Epidermal melanocyte (primary cell): ENCODE measurements around the gene ABLIM2.

Experiments used
- DNase-seq: peaks from one replicate; pipeline ENCODE4 v3.0.0; 2011; ENCODE audit warnings: low spot score; ENCODE audit not compliant: insufficient read length

Gene ABLIM2

GRCh38 chr4:8105306-8106100 is 53.1 kb downstream of the ABLIM2 start:
- DNase-seq: no peak

GRCh38 chr4:8104491-8105305 is 53.9 kb downstream of the ABLIM2 start:
- DNase-seq: no peak

DNA sequence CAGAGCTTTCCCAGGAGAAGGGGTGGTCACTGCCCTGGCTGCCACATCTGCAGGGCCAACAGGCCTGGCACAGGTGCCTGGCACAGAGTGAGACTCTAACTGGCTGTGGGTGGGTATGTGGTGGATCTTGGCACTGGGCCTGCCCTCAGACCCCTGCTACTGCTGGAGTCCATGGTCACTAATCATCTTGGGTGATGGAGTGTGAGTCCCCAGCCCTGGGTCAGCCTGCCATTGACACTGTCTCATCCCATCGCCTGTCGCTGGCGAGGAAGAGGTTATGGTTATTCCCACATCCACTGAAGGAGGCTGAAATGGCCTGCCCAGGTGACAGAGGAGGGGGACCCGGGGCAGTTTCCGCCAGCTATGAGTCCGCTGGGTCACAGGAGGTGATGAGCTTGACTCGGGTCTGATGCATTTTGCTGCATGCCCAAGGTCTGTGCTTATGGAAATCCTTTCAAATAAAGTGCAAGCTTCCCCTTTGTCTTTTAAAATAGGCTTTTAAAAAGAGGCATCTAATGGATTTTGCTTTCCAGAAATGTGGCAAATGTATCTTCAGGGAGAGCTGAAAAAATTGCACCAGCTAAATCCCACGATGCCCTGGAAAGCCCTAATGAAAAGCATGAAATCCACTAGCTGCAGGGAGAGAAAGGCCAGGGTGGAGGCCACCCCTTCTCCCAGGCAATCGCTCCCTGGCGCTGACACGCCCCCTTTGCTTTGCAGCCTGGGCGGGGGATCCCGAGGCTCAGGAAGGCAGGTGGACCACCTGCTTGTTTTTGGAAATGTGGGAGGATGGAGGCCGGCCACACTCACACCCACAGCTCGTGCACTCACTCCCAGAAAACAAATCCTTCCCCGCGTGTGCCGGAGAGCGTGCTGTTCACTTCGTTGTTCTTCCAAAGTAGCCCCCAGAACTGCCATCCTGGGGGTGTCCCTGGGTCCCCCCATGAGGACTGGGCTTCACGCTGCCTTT is 54.9 kb downstream of the ABLIM2 start:
- no peak for DNase-seq

DNA sequence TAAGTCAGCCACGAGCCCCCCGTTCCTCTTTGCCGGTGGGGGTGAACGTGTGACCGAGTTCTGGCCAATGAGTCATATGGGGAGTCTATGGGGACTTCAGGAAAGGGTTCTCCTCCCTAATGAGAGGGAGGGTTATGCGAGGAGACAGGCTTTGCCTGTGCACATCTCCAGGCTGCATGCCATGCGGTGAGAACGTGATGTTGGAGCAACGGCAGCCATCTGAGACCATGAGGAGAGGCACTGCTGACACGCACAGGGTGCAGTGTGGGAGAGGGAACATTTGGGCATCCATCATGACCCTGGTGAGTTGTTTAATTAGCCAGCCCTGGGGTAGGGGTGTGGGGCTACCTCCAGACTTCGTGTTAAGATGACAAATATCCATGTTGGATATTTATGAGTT is 55.8 kb downstream of the ABLIM2 start:
- no peak for DNase-seq

DNA sequence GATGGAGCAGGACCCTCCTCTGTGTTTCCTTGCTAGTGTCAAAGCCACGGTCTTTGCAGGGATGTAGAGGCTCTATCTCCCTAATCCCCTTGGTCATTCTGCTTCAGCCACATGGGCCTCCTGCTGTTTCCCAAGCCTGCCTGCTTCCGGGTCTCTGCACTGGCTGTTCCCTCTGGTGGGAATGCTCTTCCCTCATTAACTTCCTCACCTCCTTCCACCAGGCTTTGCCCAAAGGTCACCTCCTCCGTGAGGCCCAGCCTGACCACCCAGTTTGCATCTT is 56.6 kb downstream of the ABLIM2 start:
- DNase-seq: no peak

- DNase-seq: no peak
Measured at GRCh38 chr4:8101213-8102075, 57.2 kb downstream of the ABLIM2 start.

GRCh38 chr4:8099981-8100464 is 58.6 kb downstream of the ABLIM2 start:
- no peak for DNase-seq

DNA sequence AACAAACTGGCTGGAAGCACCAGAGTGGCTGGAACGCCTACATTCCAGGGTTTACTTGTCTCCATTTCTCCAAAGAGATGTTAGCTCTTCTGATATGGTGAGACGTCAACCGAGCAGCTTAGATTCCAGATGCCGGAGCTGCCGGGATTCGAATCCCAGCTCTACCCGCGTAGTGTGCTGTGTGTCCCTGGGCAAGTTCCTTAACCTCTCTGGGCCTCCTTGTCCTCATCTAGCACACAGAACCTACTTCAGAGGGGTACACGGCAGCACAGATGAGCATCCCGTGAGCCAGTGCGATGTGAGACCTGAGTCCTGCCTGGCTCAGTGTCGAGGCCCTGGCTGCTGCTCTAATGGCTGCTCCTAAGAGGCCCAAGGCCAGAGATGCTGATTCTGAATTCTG is 60.1 kb downstream of the ABLIM2 start:
- DNase-seq: no peak

DNA sequence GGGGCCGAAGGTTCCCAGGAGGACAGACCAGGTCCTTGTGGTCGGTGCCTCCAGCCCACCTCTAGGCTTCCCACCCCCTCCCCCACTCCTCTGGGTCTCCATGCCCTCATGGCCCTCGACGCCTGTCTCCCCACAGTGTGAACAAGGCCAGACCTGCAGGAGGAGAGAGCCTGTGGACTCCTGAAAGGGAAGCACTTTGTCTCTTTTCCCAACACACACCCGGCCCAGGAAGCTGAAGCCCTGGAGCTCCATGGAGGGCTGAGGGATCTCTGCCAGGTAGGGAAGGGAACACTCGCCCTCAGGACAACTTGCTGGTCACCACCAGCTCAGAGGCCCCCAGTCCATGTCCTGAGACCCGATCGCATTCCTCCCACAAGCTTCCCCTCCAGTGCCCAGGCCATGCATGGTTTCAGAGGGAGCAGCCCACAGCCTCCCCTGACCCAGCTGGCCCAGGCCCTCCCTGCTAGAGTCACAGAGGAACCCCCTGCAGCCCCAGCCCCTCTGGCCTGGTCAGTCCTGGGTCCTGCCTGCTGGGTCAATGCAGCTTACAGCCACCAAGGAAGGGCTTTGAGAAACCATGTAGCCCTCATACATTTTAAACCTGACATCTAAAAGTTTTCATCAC is 60.8 kb downstream of the ABLIM2 start:
- no peak for DNase-seq

DNA sequence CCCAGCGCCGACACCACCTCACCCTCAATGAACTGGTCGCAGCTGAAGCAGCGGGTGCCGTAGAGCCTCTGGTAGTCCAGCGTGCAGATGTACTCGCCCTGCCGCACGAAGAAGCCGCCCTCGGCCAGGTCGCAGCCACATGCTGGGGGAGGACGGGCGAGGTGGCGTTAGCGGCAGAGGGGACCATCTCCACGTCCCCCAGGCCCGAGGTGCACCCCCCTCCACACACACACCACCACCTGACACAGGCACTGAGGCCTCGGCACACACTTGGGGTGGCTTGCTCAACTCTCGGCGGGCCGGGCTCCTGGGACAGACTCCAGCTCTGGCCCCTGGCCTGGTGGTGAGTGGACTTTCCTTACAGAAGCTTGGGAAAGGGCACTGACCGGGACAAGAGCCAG is 61.5 kb downstream of the ABLIM2 start:
- no peak for DNase-seq

DNA sequence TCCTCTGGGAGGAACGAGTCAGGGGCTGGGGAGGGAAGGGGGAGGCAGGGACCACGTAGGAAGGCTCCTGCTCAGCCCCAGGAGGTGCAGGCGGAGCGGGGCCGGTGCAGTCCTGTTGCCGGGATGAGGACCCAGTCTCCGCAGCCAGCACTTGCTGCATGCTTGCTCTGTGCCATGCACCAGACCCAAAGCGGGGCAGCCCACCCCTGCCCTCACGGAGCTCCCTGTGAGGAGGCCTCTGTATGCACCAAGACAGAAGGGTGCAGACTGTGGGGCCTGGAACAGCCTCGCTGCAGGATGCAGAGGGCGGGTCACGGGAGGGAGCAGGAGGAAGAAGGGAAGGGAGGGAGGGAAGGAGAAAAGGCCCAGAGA is 61.9 kb downstream of the ABLIM2 start:
- no peak for DNase-seq

DNA sequence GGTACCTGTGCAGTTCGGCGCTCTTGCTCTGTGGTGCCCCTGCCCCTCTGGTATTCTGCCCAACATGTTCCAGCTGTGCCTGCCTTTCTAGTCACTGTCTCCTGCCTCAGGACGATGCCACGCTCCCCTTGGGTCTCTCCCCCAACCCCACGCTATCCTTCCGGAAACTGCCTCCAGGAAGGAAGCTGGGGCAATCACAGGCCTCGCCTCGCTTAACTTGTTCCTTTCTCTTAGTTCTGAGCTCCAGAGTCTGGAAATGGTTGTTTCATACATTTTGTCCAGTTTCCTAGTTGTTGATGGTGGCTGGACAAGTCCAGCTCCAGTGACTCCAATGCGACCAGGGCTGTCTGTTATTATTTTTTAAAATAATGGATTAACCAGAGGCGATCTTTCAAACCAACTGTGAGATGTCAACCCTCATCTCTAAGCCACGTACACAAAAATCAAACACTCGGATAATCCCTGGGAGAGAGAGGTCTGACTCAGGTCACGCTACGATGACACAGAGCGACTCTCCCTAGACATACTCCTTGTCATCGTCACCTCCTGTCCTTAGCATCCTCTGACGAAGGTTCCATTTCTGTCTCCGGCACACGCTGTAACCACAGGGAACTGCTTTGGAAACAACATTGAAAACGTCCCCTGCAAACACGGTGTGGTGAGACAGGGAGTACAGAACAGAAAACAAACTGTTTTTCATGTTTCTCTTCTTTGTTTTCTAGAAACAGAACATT is 62.5 kb downstream of the ABLIM2 start:
- DNase-seq: no peak

GRCh38 chr4:8093587-8094274 is 64.9 kb downstream of the ABLIM2 start:
- DNase-seq: no peak

GRCh38 chr4:8092282-8092681 is 66.3 kb downstream of the ABLIM2 start:
- DNase-seq: no peak

DNA sequence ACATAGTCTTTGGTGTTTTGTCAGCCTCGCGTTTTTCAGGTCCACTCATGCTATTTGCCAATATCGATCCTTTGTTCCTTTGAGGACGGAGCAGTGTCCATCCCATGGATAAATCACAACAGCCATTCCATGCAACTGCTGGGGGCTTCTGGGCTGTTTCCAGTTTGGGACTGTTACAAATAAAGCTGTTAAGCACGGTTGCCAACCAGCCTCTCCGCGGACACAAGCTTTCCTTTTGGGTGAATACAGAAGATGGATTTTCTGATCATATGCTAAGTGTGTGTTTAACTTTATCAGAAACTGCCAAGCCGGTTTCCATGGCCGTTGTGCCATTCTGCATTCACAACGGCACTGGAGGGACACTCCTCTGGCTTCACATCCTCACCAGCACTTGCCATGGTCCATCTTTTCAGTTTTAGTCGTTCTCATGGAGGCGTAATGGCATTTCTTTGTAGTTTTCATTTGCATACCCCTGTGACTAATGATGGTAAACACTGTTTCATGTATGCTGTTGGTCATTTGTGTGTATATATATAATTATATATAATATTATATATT is 67.8 kb downstream of the ABLIM2 start:
- no peak for DNase-seq

DNA sequence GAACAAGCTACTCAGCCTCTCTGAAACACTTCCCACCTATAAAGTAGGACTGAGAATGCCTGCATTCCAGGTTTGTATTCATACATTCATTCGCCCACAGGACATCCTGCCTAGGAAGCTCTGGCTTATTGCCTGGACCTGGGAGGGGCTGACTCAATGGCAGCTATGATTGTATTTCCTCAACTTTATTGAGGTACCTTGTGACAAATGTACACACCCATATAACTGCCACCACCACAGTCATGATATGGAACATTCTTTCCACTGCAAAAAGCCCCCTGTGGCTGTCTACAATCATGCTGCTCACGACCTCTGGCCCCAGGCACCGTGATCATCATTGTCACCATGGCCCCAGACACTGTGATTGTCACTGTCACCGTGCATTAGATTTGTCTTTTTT is 68.3 kb downstream of the ABLIM2 start:
- DNase-seq: no peak

DNA sequence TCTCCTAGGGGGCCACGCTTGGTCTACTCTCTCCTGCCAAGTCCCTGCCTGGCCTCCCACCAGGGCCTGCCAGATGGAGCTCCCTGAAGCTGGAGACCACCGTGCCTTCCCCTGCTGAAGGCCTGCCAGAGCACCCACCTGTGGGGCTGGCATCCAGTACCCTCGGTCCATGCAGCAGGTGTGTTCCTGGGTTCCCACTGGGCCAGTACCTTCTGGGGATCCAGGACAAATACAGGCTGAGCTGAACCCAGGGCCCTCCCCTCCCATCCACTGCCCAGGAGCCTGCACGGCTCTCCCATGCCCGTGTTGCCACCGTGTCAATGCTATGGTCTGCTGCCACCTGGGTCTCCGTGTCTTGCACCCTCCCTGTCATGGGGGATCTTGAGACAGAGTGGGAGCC is 68.8 kb downstream of the ABLIM2 start:
- no peak for DNase-seq

DNA sequence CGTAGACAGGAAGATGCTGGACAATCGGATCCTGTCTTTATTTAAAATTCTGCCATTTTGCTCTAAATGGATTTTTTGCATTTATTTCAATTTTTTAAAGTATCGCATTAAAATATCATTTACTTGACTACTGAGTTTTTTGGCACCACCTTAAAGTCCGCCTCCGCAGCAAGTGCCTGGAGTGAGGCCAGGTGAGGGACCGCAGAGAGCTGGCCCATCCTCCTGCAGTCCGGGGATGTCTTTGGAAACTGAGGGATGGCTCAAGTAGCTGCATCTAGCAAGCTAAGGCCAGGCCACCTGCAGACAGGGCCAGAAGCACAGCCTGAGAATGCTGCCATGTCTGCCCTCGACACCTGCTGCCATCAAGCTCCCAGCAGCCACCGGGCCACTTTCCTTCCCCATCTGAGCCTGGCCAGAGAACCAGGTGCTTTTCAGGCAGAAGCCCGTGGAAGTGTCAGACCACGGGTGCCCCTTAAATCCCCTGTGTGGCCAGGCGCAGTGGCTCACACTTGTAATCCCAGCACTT is 69.6 kb downstream of the ABLIM2 start:
- no peak for DNase-seq
